CD4-positive, alpha-beta T cell treated with Interleukin-17A for 1 hour (primary cell): ENCODE data around the gene PBX4.

Experiments
- DNase-seq: peaks from one replicate; pipeline ENCODE4 v3.0.0-alpha.2; 2020

The PBX4 gene

DNA sequence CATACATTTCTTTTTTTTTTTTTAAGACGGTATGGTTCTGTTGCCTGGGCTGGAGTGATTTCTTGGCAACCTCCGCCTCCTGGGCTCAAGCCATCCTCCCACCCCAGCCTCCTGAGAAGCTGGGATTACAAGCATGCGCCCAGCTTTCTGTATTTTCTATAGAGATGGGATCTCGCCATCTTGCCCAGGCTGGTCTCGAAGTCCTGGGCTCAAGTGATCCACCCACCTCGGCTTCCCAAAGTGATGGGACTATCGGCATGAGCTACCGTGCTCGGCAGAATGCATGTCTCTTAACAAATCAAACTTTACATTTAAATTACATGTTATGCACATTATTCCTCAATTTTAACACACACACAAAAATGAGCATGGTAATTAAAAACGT, 101.3 kb downstream of the PBX4 start:
- no peak for DNase-seq

DNA sequence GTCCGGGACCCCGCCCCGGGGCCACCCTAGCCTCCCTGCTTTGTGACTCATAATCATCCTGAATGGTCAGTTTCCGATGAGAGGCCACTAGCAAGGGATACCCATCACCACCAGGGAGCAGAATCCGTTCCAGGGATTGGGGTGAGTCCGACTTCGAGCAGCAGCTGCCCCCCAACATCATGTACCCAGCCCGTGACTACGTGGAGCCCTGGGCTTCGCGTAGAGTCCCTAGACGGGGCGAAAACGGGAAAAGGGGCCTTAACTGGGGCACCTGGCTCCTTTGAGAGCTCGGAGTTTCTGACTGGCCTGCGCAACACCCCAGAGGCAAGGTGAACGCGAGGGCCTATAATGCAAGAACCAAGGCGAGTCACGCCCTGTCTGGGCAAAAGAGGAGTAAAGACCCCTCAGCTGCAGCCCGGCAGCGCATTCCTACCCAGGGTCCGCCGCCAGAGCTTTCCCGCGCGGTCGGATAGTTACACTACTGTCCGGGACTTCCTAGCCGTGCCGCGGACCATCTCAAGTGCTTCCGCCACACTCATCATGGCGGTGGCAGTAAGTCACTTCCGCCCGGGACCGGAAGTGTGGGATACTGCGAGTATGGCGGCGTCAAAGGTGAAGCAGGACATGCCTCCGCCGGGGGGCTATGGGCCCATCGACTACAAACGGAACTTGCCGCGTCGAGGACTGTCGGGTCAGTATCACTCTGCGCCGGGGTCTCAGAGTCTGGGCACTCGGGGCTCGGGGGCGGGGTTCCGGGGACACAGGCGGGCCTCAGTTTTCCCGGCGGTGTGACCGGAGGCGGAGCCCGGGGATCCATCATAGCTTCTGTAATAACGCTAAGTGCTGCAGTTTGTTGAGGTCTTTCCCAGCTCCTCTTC, 102.6 kb downstream of the PBX4 start, which contains the start of gene NDUFA13:
TSS of gene NDUFA13 (plus strand) at position 584 of the 878 bp plus-strand sequence. CDS start at position 598, 14 bp downstream.
- DNase-seq: peak; percentile 96

DNA sequence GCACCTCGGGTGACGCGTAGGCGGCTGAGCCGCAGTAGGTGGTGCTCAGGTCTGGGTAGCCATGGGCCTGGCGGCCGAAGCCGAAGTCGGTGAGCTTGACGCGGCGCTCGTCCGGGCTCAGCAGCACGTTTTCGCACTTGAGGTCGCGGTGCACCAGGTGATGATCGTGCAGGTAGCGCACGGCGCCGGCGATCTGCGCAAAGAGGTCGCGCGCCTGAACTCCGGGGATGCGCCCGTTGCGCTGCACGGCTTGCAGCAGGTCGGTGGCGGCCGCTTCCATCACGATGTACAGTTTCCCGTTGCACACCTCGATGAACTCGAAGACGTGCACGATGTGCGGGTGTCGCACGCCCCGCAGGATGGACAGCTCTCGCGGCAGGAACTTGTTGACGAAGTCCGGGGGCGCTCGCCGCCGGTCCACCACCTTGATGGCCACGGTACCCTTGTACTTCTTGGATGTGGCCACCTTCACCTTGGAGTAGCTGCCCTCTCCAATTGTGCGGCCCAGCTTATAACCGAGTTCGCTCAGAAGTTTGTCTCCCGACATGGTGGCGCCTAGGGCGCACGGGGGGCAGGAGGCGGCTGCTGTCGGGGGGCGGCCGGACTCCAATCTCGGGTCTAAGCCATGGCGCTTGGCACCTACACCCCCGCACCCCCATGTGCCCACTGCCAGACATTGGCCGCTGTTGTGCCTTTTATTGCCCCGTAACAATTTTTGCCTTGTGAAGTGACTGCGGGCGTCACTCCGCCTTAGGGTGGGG, 103.4 kb downstream of the PBX4 start, which contains the start of gene TSSK6:
TSS of gene TSSK6 (minus strand) at position 668 of the 761 bp plus-strand sequence. CDS start at position 547, 121 bp downstream.
- DNase-seq: no peak

DNA sequence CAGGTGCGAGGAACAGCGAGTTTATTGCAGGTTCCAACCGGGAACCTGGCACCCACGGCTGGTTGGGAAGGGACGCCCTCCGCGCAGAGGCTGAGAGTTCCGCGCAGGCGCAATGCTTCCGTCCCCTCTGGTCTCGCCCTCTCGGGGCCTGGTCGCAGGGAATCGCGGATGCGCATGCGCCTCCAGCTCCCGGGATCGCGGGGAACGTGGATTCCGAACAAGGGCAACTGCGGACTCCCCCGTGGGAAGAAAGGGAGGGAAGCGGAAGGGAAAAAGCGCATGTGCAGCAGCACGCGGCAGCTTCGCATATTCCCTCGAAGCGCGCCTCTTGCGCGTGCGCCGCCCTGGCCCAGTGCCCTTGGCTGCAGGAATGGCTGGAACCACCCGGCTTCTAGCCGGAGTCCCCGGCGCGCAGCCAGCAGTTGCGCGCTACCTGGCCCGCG, 104.3 kb downstream of the PBX4 start:
- DNase-seq: peak; percentile 17

DNA sequence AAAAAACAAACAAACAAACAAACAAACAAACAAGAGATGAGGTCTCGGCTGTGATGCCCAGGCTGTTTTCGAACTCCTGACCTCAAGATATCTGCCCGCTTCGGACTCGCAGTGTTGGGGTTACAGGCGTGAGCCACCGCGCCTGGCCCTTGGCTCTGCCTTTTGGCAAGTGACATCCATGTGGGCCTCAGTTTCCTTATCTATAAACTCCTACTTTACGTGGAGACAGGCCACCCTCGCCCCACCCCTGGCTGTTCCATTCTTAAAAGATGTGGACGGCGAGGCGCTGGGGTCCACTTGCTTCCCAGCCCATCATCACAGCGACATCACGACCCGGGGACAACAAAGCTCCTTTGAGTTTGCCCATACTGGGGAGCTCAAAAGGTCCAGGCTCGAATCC, 104.8 kb downstream of the PBX4 start:
- DNase-seq: no peak
